ENCODE measurements around the gene BRINP2.

The BRINP2 gene

DNA sequence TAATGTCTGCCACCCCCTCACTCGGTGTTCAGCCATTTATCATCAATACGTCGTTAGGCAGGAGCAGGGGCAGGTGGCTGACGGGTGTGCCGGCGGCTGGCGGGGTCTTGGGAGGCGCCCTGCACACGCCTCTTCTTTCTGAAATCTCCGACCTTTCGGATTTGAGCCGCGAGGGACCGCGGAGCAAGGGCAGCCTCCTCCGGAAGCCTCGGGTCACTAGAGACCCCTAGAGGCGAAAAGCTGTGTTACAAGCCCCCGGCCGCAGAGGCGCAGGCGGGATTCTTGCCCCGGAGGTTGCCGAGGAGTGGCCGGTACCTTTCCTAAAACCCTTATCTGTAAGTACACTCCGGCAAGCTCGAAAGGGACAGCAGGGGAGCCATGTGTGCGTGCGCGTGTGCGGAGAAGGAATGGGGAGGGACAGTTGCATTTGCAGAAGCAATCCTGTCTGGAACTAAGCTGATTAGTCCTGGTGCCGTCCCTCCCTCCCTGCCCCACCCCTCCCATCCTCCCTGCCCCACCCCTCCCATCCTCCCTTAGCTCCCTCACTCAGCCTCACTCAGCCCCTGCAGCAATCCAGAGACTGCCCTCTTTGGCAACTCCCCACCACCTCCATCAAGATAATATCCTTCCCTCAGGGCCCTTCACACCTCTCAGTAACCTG is 11.0 kb downstream of the BRINP2 start:
- Histone ChIP-seq H3K36me3 (ENCODE audit: control insufficient read depth, insufficient read depth, low read length) (no peaks in the 10 kb centered on the region), H4K5ac (ENCODE audit: low read length) (no peak overlapping the region), H2AK5ac (ENCODE audit: low read length) (no peak overlapping the region), H3K4me3 (ENCODE audit: low read length) (no peak overlapping the region), H2BK15ac (replicated peaks; ENCODE audit: low read depth) (no peak overlapping the region), H4K8ac (ENCODE audit: low read depth, low read length) (no peak overlapping the region), H3K18ac (ENCODE audit: low read length) (no peak overlapping the region), H3K79me1 (ENCODE audit: low read length) (no peaks in the 10 kb centered on the region), H3K79me2 (ENCODE audit: control insufficient read depth, insufficient read depth, low read length) (no peaks in the 10 kb centered on the region), H3K23ac (ENCODE audit: low read length) (no peak overlapping the region), H2BK120ac (ENCODE audit: low read depth, low read length) (no peak overlapping the region), H3K9ac (ENCODE audit: low read length) (peak overlapping the region; percentile 8), H3K4me1 (ENCODE audit: control insufficient read depth, low read depth, low read length) (peaks cover 4% of the 10 kb centered on the region), H3K4ac (ENCODE audit: low read depth, low read length) (no peak overlapping the region), H3K27ac (ENCODE audit: low read depth, low read length) (no peak overlapping the region), H3K27me3 (ENCODE audit: insufficient read depth, low read length, poor library complexity) (peaks cover 5% of the 10 kb centered on the region), H2BK5ac (ENCODE audit: low read length) (no peak overlapping the region), H3K56ac (ENCODE audit: low read length) (peak overlapping the region; percentile 73), H3K4me2 (ENCODE audit: low read length) (peak overlapping the region; percentile 58)
- peak; percentile 97 for DNase-seq
- no CpG with 5 or more reads among the region's 32 CpGs for WGBS (ENCODE audit: extremely low coverage, insufficient coverage, low lambda C conversion rate)

DNA sequence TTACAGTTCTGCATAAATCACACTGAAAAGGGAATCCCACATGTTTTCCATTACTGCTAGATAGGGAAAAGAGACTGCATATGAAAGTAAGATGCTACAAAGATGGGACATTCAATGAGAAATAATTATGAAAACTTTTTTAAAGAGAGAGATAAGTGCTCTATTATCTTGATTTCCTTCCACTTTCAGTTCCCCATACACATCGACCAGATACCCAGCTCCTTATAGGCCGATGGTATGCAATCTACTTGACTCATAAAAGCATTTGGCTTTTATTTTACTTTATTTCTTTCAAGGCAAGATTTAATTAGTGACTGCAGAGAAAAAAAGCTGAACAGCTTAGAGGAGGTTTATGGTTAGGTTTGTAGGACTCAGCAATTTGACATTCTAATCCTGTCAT is 13.1 kb downstream of the BRINP2 start:
- WGBS (ENCODE audit: extremely low coverage, insufficient coverage, low lambda C conversion rate): no CpG with 5 or more reads among the region's 2 CpGs
- H3K79me1 ChIP-seq (ENCODE audit: low read length): no peaks in the 10 kb centered on the region
- H4K8ac ChIP-seq (ENCODE audit: low read depth, low read length): no peak overlapping the region
- H4K5ac ChIP-seq (ENCODE audit: low read length): no peak overlapping the region
- H2BK15ac ChIP-seq (replicated peaks; ENCODE audit: low read depth): no peak overlapping the region
- H2BK120ac ChIP-seq (ENCODE audit: low read depth, low read length): no peak overlapping the region
- H3K56ac ChIP-seq (ENCODE audit: low read length): no peak overlapping the region
- no peak overlapping the region for H3K4ac ChIP-seq (ENCODE audit: low read depth, low read length)
- H3K4me1 ChIP-seq (ENCODE audit: control insufficient read depth, low read depth, low read length): peaks cover 4% of the 10 kb centered on the region
- H3K18ac ChIP-seq (ENCODE audit: low read length): no peak overlapping the region
- no peak overlapping the region for H3K9ac ChIP-seq (ENCODE audit: low read length)
- no peak overlapping the region for H2AK5ac ChIP-seq (ENCODE audit: low read length)
- DNase-seq: no peak
- H3K4me2 ChIP-seq (ENCODE audit: low read length): no peak overlapping the region
- no peak overlapping the region for H3K23ac ChIP-seq (ENCODE audit: low read length)
- no peak overlapping the region for H2BK5ac ChIP-seq (ENCODE audit: low read length)
- H3K27me3 ChIP-seq (ENCODE audit: insufficient read depth, low read length, poor library complexity): peaks cover 5% of the 10 kb centered on the region
- no peaks in the 10 kb centered on the region for H3K79me2 ChIP-seq (ENCODE audit: control insufficient read depth, insufficient read depth, low read length)
- no peak overlapping the region for H3K27ac ChIP-seq (ENCODE audit: low read depth, low read length)
- no peaks in the 10 kb centered on the region for H3K36me3 ChIP-seq (ENCODE audit: control insufficient read depth, insufficient read depth, low read length)
- H3K4me3 ChIP-seq (ENCODE audit: low read length): no peak overlapping the region

DNA sequence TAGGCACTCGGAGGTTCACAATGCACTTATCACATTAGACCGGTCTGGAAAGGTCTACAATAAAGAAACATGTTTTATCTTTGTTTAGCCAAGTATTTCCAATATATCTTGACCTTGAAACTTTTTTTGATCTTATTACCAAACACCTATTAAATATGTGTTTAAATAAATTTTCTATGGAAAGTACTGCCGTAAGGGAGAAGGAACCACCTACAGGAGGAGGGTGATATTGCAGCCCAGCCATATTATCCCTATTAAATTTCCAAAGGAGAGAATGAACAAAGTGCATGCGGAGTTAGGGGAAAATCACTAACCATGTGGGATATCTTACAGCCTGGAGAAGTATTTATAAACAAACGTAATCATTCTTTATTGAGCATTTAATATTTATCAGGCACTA is 14.5 kb downstream of the BRINP2 start:
- no peak overlapping the region for H3K4ac ChIP-seq (ENCODE audit: low read depth, low read length)
- no peak overlapping the region for H3K18ac ChIP-seq (ENCODE audit: low read length)
- peaks cover 1% of the 10 kb centered on the region for H3K27me3 ChIP-seq (ENCODE audit: insufficient read depth, low read length, poor library complexity)
- no peaks in the 10 kb centered on the region for H3K36me3 ChIP-seq (ENCODE audit: control insufficient read depth, insufficient read depth, low read length)
- no peak overlapping the region for H2BK5ac ChIP-seq (ENCODE audit: low read length)
- no peak overlapping the region for H3K27ac ChIP-seq (ENCODE audit: low read depth, low read length)
- no peak overlapping the region for H3K9ac ChIP-seq (ENCODE audit: low read length)
- no peak overlapping the region for H3K4me2 ChIP-seq (ENCODE audit: low read length)
- no peaks in the 10 kb centered on the region for H3K79me1 ChIP-seq (ENCODE audit: low read length)
- no peak overlapping the region for H2AK5ac ChIP-seq (ENCODE audit: low read length)
- H3K4me3 ChIP-seq (ENCODE audit: low read length): no peak overlapping the region
- H2BK120ac ChIP-seq (ENCODE audit: low read depth, low read length): no peak overlapping the region
- no CpG with 5 or more reads among the region's 5 CpGs for WGBS (ENCODE audit: extremely low coverage, insufficient coverage, low lambda C conversion rate)
- no peak overlapping the region for H4K8ac ChIP-seq (ENCODE audit: low read depth, low read length)
- H3K23ac ChIP-seq (ENCODE audit: low read length): no peak overlapping the region
- DNase-seq: peak; percentile 42
- H3K56ac ChIP-seq (ENCODE audit: low read length): no peak overlapping the region
- no peak overlapping the region for H2BK15ac ChIP-seq (replicated peaks; ENCODE audit: low read depth)
- no peak overlapping the region for H4K5ac ChIP-seq (ENCODE audit: low read length)
- H3K4me1 ChIP-seq (ENCODE audit: control insufficient read depth, low read depth, low read length): peaks cover 4% of the 10 kb centered on the region
- no peaks in the 10 kb centered on the region for H3K79me2 ChIP-seq (ENCODE audit: control insufficient read depth, insufficient read depth, low read length)

DNA sequence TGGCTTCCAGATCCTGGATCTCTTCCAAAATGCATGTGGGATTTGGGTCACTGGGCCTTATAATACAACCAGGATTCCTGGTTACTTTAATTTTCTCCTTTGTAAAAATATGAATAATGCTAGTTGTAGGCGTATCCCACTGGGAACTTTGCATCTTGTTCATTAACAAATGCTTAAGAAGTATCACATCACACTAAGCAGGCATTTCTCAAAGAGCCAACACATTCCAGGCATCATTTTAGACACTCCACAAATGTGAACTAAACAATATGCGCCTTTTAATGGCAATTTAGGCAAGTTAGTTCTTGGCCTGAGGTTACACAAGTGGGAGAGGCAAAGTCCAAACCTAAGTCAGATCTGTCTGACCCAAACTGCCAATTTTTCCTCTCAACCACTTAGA is 15.9 kb downstream of the BRINP2 start:
- H3K4me1 ChIP-seq (ENCODE audit: control insufficient read depth, low read depth, low read length): peaks cover 4% of the 10 kb centered on the region
- no peak overlapping the region for H3K4ac ChIP-seq (ENCODE audit: low read depth, low read length)
- no peak overlapping the region for H3K4me3 ChIP-seq (ENCODE audit: low read length)
- DNase-seq: no peak
- no peak overlapping the region for H4K5ac ChIP-seq (ENCODE audit: low read length)
- no peaks in the 10 kb centered on the region for H3K27me3 ChIP-seq (ENCODE audit: insufficient read depth, low read length, poor library complexity)
- no peak overlapping the region for H2BK120ac ChIP-seq (ENCODE audit: low read depth, low read length)
- no peak overlapping the region for H4K8ac ChIP-seq (ENCODE audit: low read depth, low read length)
- no peak overlapping the region for H2AK5ac ChIP-seq (ENCODE audit: low read length)
- H3K79me1 ChIP-seq (ENCODE audit: low read length): no peaks in the 10 kb centered on the region
- no peaks in the 10 kb centered on the region for H3K79me2 ChIP-seq (ENCODE audit: control insufficient read depth, insufficient read depth, low read length)
- H3K18ac ChIP-seq (ENCODE audit: low read length): no peak overlapping the region
- no CpG with 5 or more reads among the region's 2 CpGs for WGBS (ENCODE audit: extremely low coverage, insufficient coverage, low lambda C conversion rate)
- H2BK15ac ChIP-seq (replicated peaks; ENCODE audit: low read depth): no peak overlapping the region
- H3K23ac ChIP-seq (ENCODE audit: low read length): no peak overlapping the region
- no peak overlapping the region for H3K9ac ChIP-seq (ENCODE audit: low read length)
- no peak overlapping the region for H3K56ac ChIP-seq (ENCODE audit: low read length)
- no peak overlapping the region for H3K4me2 ChIP-seq (ENCODE audit: low read length)
- H3K27ac ChIP-seq (ENCODE audit: low read depth, low read length): no peak overlapping the region
- H3K36me3 ChIP-seq (ENCODE audit: control insufficient read depth, insufficient read depth, low read length): no peaks in the 10 kb centered on the region
- H2BK5ac ChIP-seq (ENCODE audit: low read length): no peak overlapping the region

DNA sequence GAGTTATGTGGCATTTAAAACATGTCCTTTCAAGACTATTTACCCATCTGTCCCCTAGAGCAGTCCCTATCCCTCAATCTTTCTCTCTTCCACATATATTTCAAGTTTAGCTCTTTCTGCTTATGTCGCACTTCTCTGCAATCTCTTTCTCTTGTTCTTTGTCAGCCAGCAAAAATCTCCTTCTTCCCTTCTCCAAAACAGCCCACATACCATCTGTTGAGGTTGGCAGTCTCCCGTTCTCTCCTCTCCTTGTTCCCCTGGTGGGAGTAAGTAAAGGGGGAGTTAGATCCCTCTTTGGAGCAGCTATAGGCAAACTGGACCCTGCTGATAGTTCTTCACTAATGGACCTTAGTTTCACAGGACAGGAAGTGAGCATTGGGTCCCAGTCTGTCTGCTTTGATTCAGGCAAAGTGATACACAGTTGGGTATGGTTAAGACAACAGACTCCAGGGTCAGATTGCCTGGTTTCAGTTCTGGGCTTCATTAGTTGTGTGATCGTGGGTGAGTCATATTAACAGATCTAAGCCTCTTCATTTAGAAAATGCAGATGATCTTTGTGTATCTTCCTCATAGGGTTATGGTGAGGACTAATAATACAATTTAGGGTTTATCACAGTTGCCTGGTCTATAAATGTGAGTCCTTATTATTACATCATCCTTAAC is 19.7 kb downstream of the BRINP2 start:
- WGBS (ENCODE audit: extremely low coverage, insufficient coverage, low lambda C conversion rate): no CpG with 5 or more reads among the region's 3 CpGs
- no peaks in the 10 kb centered on the region for H3K79me2 ChIP-seq (ENCODE audit: control insufficient read depth, insufficient read depth, low read length)

More for the DNA sequence above, 19.7 kb downstream of the BRINP2 start:
- no peak overlapping the region for H2AK5ac ChIP-seq (ENCODE audit: low read length)
- H3K23ac ChIP-seq (ENCODE audit: low read length): no peak overlapping the region
- H4K5ac ChIP-seq (ENCODE audit: low read length): no peak overlapping the region
- H3K56ac ChIP-seq (ENCODE audit: low read length): no peak overlapping the region
- H3K79me1 ChIP-seq (ENCODE audit: low read length): no peaks in the 10 kb centered on the region
- no peaks in the 10 kb centered on the region for H3K36me3 ChIP-seq (ENCODE audit: control insufficient read depth, insufficient read depth, low read length)
- H3K4me3 ChIP-seq (ENCODE audit: low read length): no peak overlapping the region
- H2BK15ac ChIP-seq (replicated peaks; ENCODE audit: low read depth): no peak overlapping the region
- H3K9ac ChIP-seq (ENCODE audit: low read length): no peak overlapping the region
- no peak for DNase-seq
- no peak overlapping the region for H4K8ac ChIP-seq (ENCODE audit: low read depth, low read length)
- H3K4me1 ChIP-seq (ENCODE audit: control insufficient read depth, low read depth, low read length): no peaks in the 10 kb centered on the region
- no peak overlapping the region for H3K4me2 ChIP-seq (ENCODE audit: low read length)
- no peak overlapping the region for H2BK120ac ChIP-seq (ENCODE audit: low read depth, low read length)
- H2BK5ac ChIP-seq (ENCODE audit: low read length): no peak overlapping the region
- no peaks in the 10 kb centered on the region for H3K27me3 ChIP-seq (ENCODE audit: insufficient read depth, low read length, poor library complexity)
- no peak overlapping the region for H3K27ac ChIP-seq (ENCODE audit: low read depth, low read length)
- H3K4ac ChIP-seq (ENCODE audit: low read depth, low read length): no peak overlapping the region
- H3K18ac ChIP-seq (ENCODE audit: low read length): no peak overlapping the region
